ENCODE data around the gene TNFRSF14.

- TF ChIP-seq CSRNP3 (CRISPR knock-in tag; IDR thresholded peaks at IDR 0.05): no peak
- TF ChIP-seq ZC3H10 (CRISPR knock-in tag; IDR thresholded peaks at IDR 0.05): no peak
- TF ChIP-seq ESRRG (CRISPR knock-in tag; IDR thresholded peaks at IDR 0.05): no peak
- no peak for TF ChIP-seq GLIS3 (CRISPR knock-in tag; IDR thresholded peaks at IDR 0.05)
- TF ChIP-seq ZNF8 (CRISPR knock-in tag; IDR thresholded peaks at IDR 0.05): no peak
- no peak for TF ChIP-seq PPARA (CRISPR knock-in tag; IDR thresholded peaks at IDR 0.05; ENCODE audit: borderline replicate concordance)
- TF ChIP-seq ZFP3 (CRISPR knock-in tag; IDR thresholded peaks at IDR 0.05): no peak
- TF ChIP-seq PATZ1 (CRISPR knock-in tag; IDR thresholded peaks at IDR 0.05; ENCODE audit: borderline replicate concordance): no peak
These were observed 21.3 kb upstream of the TNFRSF14 start for GRCh38 chr1:2534687-2535441.

All from SK-N-SH treated with all-trans-retinoic acid at 6 μM for 48 hours (cell line).